Uterus (tissue), 4 donors: Measurements from ENCODE around the gene SPRYD7. TPM values are rescaled to one million over a fixed set of nuclear protein-coding genes. Genes with fewer than 3 reads are reported as not detected.

Experiments
- DNase-seq, 2 donors: peaks; one replicate each; pipeline ENCODE4 v3.0.0-alpha.2; 2019 to 2020
- H3K27ac ChIP-seq, 2 donors: fragments of 200-600 bp; sonication (generic); 1 replicate in 1 of 2; 2 replicates in 1 of 2; pipeline ENCODE4 v1.5.1; 2016 to 2018
- H3K27me3 ChIP-seq, 2 donors: fragments of 200-600 bp; sonication (generic); one replicate each; pipeline ENCODE4 v1.5.1; 2018 to 2019; ENCODE audit warnings: control low read depth in 1 of 2
- H3K36me3 ChIP-seq, 2 donors: fragments of 200-600 bp; sonication (generic); one replicate each; pipeline ENCODE4 v1.5.1; 2019; ENCODE audit warnings: control low read depth in 1 of 2
- H3K4me1 ChIP-seq, 2 donors: fragments of 200-600 bp; sonication (generic); one replicate each; pipeline ENCODE4 v1.5.1; 2018 to 2019; ENCODE audit warnings: control low read depth in 1 of 2
- H3K4me3 ChIP-seq, 2 donors: fragments of 200-600 bp; sonication (generic); 1 replicate in 1 of 2; 2 replicates in 1 of 2; pipeline ENCODE4 v1.5.1; 2018 to 2019; ENCODE audit warnings: mild to moderate bottlenecking in 1 of 2
- H3K9me3 ChIP-seq, 2 donors: fragments of 200-600 bp; sonication (generic); one replicate each; pipeline ENCODE4 v1.5.1; 2019; ENCODE audit warnings: control low read depth in 1 of 2
- CTCF ChIP-seq, 4 experiments: fragments of 200-600 bp in 2 of 4; fragments of 450-650 bp in 2 of 4; sonication (generic) in 2 of 4; IDR thresholded peaks; one replicate each; pipeline ENCODE4 v1.5.1; 2016 to 2019; ENCODE audit warnings: antibody characterized with exemption in 4 of 4, mild to moderate bottlenecking in 2 of 4, moderate library complexity in 1 of 4
- POLR2A ChIP-seq, 2 donors: fragments of 450-650 bp; IDR thresholded peaks; one replicate each; pipeline ENCODE4 v1.6.1; 2016; ENCODE audit warnings: antibody characterized with exemption in 2 of 2, mild to moderate bottlenecking in 1 of 2, moderate library complexity in 1 of 2
- intact Hi-C: fragments of 100-400 bp; cut with DNase I; formaldehyde crosslinking; loops from one replicate; pipeline ENCODE4 v1.15.1; 2023; ENCODE audit warnings: low total_unique reads
- total RNA-seq, 4 donors: library from RNA; depleted of rRNA in 3 of 4; stranded (reverse); fragments of >200 nt in 3 of 4; gene quantifications; one replicate each; pipeline versions ENCODE4 v1.1.0 to v1.2.4, GENCODE V29; 2014 to 2023
- donor health status: DM: yes; HTN: yes; CAD: no.

SPRYD7 gene
- total RNA-seq, 4 donors from 2014 or later, result 0.59 to 10.2 (median 4.3) TPM

GRCh38 chr13:49939321-49939720 is 3.2 kb upstream of the SPRYD7 start:
- TF ChIP-seq CTCF (IDR thresholded peaks at IDR 0.05), result no peak
- TF ChIP-seq POLR2A (IDR thresholded peaks at IDR 0.05), result no peak
- H3K27me3 ChIP-seq, result no peaks in the 10 kb centered on the region
- no peak overlapping the region for H3K27ac ChIP-seq
- intact Hi-C loops, result loop anchor here (10.0 kb wide), 1 partner anchor 185 kb away; no protein-coding TSS in a partner anchor
- no peaks in the 10 kb centered on the region for H3K36me3 ChIP-seq
- no peak for DNase-seq
- H3K4me3 ChIP-seq, result no peak overlapping the region
- no peaks in the 10 kb centered on the region for H3K9me3 ChIP-seq
- H3K4me1 ChIP-seq, result peaks cover 0 to 3% of the 10 kb centered on the region in 2 donors

GRCh38 chr13:49938921-49939320 is 2.8 kb upstream of the SPRYD7 start:
- H3K9me3 ChIP-seq, result no peaks in the 10 kb centered on the region
- TF ChIP-seq POLR2A (IDR thresholded peaks at IDR 0.05) (no peak), CTCF (IDR thresholded peaks at IDR 0.05) (no peak)
- no peaks in the 10 kb centered on the region for H3K27me3 ChIP-seq
- H3K27ac ChIP-seq, result no peak overlapping the region
- intact Hi-C loops, result loop anchor here (10.0 kb wide), 1 partner anchor 186 kb away; no protein-coding TSS in a partner anchor
- H3K4me1 ChIP-seq, result peaks cover 0 to 3% of the 10 kb centered on the region in 2 donors
- H3K36me3 ChIP-seq, result no peaks in the 10 kb centered on the region
- no peak overlapping the region for H3K4me3 ChIP-seq
- no peak for DNase-seq

- TF ChIP-seq CTCF (IDR thresholded peaks at IDR 0.05) (no peak), POLR2A (IDR thresholded peaks at IDR 0.05) (no peak)
- no peak overlapping the region for H3K4me3 ChIP-seq
Observed at GRCh38 chr13:49938314-49938713, 2.2 kb upstream of the SPRYD7 start.

GRCh38 chr13:49936968-49937273 is 781 bp upstream of the SPRYD7 start:
- Histone ChIP-seq H3K4me3 (peak overlapping the region; percentile 71 to 81), H3K27ac (peak overlapping the region; percentile 42 to 52), H3K27me3 (no peaks in the 10 kb centered on the region), H3K36me3 (no peaks in the 10 kb centered on the region), H3K4me1 (peaks cover 0 to 3% of the 10 kb centered on the region in 2 donors), H3K9me3 (no peaks in the 10 kb centered on the region)
- intact Hi-C loops, result loop anchor here (10.0 kb wide), 1 partner anchor 188 kb away; no protein-coding TSS in a partner anchor
- DNase-seq, result no peak
- TF ChIP-seq POLR2A (IDR thresholded peaks at IDR 0.05), result no peak
- TF ChIP-seq CTCF (IDR thresholded peaks at IDR 0.05), result no peak

More at GRCh38 chr13:49938314-49938713, 2.2 kb upstream of the SPRYD7 start:
- Histone ChIP-seq H3K27me3 (no peaks in the 10 kb centered on the region), H3K27ac (no peak overlapping the region), H3K9me3 (no peaks in the 10 kb centered on the region), H3K4me1 (peaks cover 0 to 3% of the 10 kb centered on the region in 2 donors), H3K36me3 (no peaks in the 10 kb centered on the region)
- DNase-seq, result no peak
- intact Hi-C loops, result loop anchor here (10.0 kb wide), 1 partner anchor 186 kb away; no protein-coding TSS in a partner anchor

GRCh38 chr13:49935171-49936074 is 717 bp downstream of the SPRYD7 start:
- no peak for DNase-seq
- intact Hi-C loops, result loop anchor here (10.0 kb wide), 1 partner anchor 189 kb away; no protein-coding TSS in a partner anchor

More at GRCh38 chr13:49935171-49936074, 717 bp downstream of the SPRYD7 start:
- Histone ChIP-seq H3K9me3 (no peaks in the 10 kb centered on the region), H3K27ac (peak overlapping the region; percentile 70 to 74), H3K4me1 (peaks cover 0 to 3% of the 10 kb centered on the region in 2 donors), H3K36me3 (no peaks in the 10 kb centered on the region), H3K27me3 (no peaks in the 10 kb centered on the region), H3K4me3 (peak overlapping the region; percentile 71 to 81)
- TF ChIP-seq CTCF (IDR thresholded peaks at IDR 0.05), result no peak
- no peak for TF ChIP-seq POLR2A (IDR thresholded peaks at IDR 0.05)
